Posterior cingulate gyrus (tissue), 11 donors: ENCODE results near the gene RIPK3.

Source experiments
- DNase-seq, 10 donors: peaks; one replicate each; pipeline versions ENCODE4 v3.0.0 to v3.0.0-alpha.2; 2020 to 2021; ENCODE audit warnings: mixed read lengths in 3 of 10
- intact Hi-C: fragments of 100-400 bp; cut with DNase I; formaldehyde crosslinking; loops from one replicate; pipeline ENCODE4 v1.15.1; 2023

RIPK3 gene

DNA sequence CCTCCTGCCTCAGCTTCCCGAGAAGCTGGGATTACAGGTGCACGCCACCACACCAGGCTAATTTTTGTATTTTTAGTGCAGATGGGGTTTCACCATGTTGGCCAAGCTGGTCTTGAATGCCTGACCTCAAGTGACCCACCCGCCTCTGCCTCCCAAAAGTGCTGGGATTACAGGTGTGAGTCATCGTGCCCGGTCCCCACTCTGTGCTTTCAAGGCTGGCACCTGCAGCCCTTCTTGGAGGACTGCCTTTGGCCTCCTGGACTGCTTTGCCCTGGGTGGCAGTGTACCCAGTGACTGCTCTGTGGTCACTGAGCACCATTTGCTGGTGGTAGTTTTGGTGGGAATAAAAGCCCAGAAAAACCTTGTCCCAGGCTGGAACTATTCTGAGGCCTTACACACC, 52.8 kb downstream of the RIPK3 start:
- intact Hi-C loops, result no loop called here
- peak in 2 of 10 donors; percentile 44 to 69 for DNase-seq
